ENCODE data around the gene DSC2.

DNA sequence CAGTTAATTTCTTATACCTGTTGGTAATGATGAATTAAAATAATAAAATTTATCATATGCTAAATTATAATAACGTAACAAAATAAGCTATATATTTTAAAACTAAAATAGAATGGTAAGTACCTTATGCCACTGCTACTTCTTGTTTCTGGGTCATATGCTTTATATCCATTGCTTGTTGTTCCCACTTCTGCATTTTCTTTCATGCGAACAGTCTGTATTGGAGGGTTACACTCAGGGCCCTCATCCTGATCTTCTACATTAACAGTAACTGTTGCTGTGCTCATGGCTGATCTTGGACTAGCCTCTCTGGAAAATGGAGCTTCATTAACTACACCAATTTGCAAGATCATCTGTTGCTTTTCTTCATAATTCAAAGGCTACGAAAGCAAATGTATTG, 22.2 kb downstream of the DSC2 start:
- TF ChIP-seq EZH2 (IDR thresholded peaks at IDR 0.05; ENCODE audit: borderline replicate concordance, insufficient read depth, low read depth, low read length, poor library complexity, severe bottlenecking) = no peak
- TF ChIP-seq, protein P1, sequence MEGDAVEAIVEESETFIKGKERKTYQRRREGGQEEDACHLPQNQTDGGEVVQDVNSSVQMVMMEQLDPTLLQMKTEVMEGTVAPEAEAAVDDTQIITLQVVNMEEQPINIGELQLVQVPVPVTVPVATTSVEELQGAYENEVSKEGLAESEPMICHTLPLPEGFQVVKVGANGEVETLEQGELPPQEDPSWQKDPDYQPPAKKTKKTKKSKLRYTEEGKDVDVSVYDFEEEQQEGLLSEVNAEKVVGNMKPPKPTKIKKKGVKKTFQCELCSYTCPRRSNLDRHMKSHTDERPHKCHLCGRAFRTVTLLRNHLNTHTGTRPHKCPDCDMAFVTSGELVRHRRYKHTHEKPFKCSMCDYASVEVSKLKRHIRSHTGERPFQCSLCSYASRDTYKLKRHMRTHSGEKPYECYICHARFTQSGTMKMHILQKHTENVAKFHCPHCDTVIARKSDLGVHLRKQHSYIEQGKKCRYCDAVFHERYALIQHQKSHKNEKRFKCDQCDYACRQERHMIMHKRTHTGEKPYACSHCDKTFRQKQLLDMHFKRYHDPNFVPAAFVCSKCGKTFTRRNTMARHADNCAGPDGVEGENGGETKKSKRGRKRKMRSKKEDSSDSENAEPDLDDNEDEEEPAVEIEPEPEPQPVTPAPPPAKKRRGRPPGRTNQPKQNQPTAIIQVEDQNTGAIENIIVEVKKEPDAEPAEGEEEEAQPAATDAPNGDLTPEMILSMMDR (IDR thresholded peaks at IDR 0.05) = no peak
